ENCODE measurements around the gene TNFRSF11A.

DNA sequence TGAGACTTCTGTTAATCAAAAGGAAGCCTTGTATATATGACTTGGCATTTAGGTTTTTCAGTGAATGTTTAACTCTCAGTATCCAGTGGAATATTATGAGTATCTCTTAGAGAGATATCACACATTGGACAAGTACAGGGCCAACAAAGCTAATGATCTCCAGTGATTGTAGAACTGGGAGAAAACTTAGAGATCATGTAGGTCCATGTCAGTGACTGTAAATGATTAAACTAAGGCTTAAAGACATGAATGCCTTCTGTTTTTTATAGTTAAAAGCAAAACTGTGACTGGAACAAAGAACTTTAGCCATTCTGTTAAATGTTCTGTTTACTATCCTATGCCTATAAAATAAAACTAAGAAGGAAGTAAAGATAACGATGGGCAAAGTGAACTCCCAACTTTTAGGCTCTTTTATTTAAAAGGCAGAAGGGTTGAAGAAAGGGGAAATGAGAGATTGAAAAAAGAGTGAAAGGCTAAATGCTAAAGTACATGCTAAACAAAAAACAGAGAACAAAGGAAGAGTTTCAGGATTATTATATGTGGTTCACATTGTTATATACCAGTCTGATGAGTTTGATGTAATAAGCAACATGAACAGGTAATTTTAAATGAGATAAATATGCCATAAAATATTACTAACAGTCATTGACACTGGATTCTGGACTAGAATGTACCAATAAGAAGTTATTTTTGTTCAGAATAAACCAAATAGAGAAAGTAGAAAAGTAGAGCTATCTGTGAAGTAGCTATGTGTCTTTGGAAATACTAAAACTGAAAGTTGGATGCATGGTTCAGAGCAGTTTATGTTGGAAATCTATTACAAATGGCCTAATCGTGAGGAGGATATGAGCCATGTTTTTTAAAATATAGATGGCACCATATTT, 37.1 kb upstream of the TNFRSF11A start:
- TF ChIP-seq, protein P1, sequence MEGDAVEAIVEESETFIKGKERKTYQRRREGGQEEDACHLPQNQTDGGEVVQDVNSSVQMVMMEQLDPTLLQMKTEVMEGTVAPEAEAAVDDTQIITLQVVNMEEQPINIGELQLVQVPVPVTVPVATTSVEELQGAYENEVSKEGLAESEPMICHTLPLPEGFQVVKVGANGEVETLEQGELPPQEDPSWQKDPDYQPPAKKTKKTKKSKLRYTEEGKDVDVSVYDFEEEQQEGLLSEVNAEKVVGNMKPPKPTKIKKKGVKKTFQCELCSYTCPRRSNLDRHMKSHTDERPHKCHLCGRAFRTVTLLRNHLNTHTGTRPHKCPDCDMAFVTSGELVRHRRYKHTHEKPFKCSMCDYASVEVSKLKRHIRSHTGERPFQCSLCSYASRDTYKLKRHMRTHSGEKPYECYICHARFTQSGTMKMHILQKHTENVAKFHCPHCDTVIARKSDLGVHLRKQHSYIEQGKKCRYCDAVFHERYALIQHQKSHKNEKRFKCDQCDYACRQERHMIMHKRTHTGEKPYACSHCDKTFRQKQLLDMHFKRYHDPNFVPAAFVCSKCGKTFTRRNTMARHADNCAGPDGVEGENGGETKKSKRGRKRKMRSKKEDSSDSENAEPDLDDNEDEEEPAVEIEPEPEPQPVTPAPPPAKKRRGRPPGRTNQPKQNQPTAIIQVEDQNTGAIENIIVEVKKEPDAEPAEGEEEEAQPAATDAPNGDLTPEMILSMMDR (IDR thresholded peaks at IDR 0.05; ENCODE audit: insufficient read depth, low read length), result no peak
- TF ChIP-seq POLR2AphosphoS5 (IDR thresholded peaks at IDR 0.05; ENCODE audit: low read depth) (no peak), SPI1 (IDR thresholded peaks at IDR 0.05; ENCODE audit: borderline replicate concordance, low read depth) (no peak)
- TF ChIP-seq, protein P2, sequence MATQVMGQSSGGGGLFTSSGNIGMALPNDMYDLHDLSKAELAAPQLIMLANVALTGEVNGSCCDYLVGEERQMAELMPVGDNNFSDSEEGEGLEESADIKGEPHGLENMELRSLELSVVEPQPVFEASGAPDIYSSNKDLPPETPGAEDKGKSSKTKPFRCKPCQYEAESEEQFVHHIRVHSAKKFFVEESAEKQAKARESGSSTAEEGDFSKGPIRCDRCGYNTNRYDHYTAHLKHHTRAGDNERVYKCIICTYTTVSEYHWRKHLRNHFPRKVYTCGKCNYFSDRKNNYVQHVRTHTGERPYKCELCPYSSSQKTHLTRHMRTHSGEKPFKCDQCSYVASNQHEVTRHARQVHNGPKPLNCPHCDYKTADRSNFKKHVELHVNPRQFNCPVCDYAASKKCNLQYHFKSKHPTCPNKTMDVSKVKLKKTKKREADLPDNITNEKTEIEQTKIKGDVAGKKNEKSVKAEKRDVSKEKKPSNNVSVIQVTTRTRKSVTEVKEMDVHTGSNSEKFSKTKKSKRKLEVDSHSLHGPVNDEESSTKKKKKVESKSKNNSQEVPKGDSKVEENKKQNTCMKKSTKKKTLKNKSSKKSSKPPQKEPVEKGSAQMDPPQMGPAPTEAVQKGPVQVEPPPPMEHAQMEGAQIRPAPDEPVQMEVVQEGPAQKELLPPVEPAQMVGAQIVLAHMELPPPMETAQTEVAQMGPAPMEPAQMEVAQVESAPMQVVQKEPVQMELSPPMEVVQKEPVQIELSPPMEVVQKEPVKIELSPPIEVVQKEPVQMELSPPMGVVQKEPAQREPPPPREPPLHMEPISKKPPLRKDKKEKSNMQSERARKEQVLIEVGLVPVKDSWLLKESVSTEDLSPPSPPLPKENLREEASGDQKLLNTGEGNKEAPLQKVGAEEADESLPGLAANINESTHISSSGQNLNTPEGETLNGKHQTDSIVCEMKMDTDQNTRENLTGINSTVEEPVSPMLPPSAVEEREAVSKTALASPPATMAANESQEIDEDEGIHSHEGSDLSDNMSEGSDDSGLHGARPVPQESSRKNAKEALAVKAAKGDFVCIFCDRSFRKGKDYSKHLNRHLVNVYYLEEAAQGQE (IDR thresholded peaks at IDR 0.05; ENCODE audit: insufficient replicate concordance, low read depth), result no peak

All from HL-60 (cell line).